NCI-H146 (cell line): ENCODE results near the gene KCNT1.

ENCODE experiments used
- DNase-seq: peaks from one replicate; lab custom pipeline; 2025; lab: John Stamatoyannopoulos, UW

The KCNT1 gene

GRCh38 chr9:135819905-135820304 lies 117.9 kb downstream of the KCNT1 start:
- DNase-seq: no peak

- DNase-seq: no peak
Measured at GRCh38 chr9:135820661-135821060, 118.7 kb downstream of the KCNT1 start.

GRCh38 chr9:135821116-135821515 lies 119.1 kb downstream of the KCNT1 start:
- no peak for DNase-seq

GRCh38 chr9:135821733-135822373 lies 119.9 kb downstream of the KCNT1 start:
- no peak for DNase-seq

GRCh38 chr9:135822374-135822755 lies 120.4 kb downstream of the KCNT1 start:
- no peak for DNase-seq

GRCh38 chr9:135823036-135823435 lies 121.1 kb downstream of the KCNT1 start:
- no peak for DNase-seq

- DNase-seq: no peak
Measured at GRCh38 chr9:135825435-135826187, 123.6 kb downstream of the KCNT1 start.

- DNase-seq: no peak
Measured at GRCh38 chr9:135826188-135826545, 124.2 kb downstream of the KCNT1 start.

- no peak for DNase-seq
Measured at GRCh38 chr9:135827301-135827700, 125.3 kb downstream of the KCNT1 start.

GRCh38 chr9:135827866-135828580 lies 126.0 kb downstream of the KCNT1 start:
- DNase-seq: no peak

GRCh38 chr9:135828656-135829055 lies 126.7 kb downstream of the KCNT1 start:
- DNase-seq: no peak

GRCh38 chr9:135830496-135830895 lies 128.5 kb downstream of the KCNT1 start:
- DNase-seq: no peak

GRCh38 chr9:135833864-135834263 lies 131.9 kb downstream of the KCNT1 start:
- DNase-seq: no peak

GRCh38 chr9:135835131-135835530 lies 133.1 kb downstream of the KCNT1 start:
- no peak for DNase-seq

- no peak for DNase-seq
Measured at GRCh38 chr9:135839516-135839915, 137.5 kb downstream of the KCNT1 start.

- no peak for DNase-seq
Measured at GRCh38 chr9:135840107-135840506, 138.1 kb downstream of the KCNT1 start.

GRCh38 chr9:135840539-135840938 lies 138.6 kb downstream of the KCNT1 start:
- DNase-seq: no peak
